GM19467 (cell line): Measurements from ENCODE around the gene DNAH7.
"Not testable (repeated sequence)": the region's sequence is repeated elsewhere in the genome, so short reads cannot be mapped to it uniquely, and the experiment has no call there.

Experiments used
- ATAC-seq: cut with Tn5 transposase; IDR thresholded peaks from one replicate; pipeline ENCODE4 v1.9.1; 2021; ENCODE audit warnings: mild to moderate bottlenecking, moderate library complexity; ENCODE audit not compliant: unreplicated experiment

Gene DNAH7

DNA sequence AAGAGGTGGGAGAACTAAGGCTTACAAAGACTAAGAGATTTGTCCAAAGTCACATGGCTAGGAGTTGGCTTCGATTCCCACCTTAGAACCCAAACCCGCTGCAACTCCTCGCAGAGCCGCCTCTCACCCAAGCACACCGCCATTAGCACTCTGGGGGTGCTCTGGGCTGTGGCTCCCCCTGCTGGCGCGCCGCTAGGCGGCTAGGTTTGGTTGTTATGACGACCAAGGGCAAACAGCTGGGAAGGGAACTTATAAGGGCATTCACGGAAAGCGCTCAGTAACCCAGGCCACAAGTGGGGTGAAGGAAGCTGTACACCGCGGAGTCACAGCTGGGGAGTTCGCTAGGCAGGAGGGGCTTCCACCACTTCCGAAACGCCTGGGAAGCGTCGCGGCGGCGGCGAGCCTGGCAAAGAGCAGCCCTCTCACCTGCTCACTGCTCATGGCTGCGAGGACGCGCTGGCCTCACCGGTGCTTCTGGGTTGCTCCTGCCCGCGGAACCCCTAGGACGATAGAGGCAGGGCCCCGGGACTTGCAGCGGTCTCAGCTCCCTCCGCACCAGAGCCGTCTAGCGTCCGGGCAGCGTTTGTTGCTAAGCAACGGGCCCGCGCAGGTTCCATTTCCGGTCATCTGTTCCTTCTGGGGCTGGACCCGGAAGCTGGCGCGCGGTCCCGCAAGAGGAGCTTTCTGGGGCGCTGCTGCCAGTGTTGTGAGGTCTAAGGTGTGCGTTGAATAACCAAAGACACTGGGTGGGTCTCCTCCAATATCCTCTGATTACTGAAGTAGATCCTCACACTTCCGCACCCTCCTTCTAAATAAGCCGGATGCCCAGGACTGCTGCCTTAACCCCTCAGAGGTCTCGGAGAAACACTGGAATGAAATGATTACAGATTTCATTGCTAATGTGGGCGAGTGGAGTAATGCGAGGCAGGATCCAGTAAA lies at the start of gene DNAH7:
TSS of gene DNAH7 (minus strand) at position 567 of the 939 bp plus-strand sequence. CDS start at position 441, 126 bp downstream.
- ATAC-seq, result peak; percentile 99

DNA sequence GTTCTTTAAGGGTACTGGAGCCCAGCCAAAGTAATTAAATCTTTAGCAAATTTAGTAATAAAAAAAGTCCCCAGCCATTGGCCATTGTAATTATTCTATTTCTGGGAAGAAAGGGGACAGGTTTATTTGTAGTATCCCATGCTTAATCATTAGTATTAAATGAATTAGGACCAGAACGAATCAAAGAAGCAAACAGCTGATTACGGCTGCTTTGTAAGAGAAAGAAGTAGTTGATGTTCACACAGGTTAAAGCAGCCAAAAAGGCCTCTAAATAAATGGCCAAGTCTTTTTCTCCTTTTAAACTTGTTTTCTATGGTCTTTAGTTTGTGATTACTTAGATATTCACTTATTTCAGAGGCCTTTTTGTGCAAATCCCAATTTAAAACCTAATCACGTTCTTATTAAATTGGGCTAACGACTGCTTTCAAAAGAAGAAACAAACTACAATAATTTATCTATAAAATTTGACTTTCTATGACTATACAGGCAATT lies 48.6 kb upstream of the DNAH7 start:
- ATAC-seq, result no peak

DNA sequence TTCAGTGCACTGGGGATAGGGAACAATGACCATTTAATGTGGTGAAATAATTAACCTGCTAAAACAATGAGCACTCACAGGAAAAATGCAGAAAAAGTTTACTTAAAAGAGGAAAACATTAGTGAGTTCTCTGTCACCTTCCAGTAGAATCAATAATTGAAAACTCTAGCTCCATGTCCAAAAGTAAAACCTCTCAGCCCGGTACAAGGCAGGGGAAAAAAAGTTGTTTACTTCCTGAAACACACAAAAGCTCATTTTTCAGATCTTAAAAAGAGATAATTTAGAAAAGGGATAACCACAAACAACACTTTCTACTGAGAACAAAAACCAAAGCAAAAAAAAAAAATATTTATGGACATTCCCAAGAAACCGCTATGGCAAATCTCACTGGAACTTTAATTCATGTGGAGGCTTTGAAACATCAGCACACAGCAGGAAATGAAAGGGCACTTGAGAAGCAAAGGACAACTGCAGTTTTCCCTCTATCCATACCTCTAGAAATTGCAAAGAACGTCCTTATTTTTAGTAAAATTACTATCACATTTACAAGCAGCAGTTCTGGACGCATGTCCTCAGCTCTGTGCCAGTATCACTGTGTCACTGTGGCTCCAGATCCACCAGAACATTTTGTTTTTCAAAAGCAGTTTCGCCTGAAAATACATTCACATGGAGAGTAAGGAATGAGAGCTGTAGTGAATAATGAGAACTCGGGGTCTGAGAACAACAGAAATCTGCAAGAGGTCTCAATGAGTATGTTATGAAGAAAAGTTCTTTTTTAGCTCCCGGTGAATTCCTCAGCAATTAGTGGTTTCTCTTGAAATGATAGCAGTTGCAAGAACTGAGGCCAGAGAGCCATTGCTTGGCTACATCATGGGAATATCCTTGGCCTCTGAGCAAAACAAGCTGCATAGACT lies 44.7 kb upstream of the DNAH7 start:
- no peak for ATAC-seq

DNA sequence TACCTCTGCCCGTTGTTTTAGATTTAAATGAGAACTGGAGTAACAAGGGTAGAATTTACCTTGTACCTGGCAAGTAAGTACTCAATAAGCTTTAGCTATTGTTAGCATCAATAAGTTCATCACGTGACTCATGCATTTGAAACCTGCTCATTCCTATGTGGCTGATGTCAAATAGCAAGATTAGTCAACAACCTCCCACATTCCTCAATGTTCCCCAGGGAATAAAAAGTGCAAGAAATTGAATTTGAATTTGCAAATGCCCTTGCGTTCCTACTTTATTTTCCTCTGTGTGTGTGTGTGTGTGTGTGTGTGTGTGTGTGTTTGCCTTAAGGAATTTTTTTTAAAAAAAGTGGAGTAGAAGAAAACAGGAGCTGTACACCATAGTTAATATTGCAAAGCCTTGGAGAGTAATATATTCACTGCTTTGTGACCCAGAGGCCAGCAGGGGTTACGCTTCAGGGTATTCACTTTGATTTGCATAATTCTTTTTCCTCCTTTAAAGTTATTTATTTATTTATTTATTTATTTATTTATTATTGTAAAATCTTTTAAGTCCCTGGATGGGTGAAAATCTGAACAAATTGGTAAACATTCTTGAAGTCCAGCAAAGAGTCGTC lies 43.9 kb upstream of the DNAH7 start:
- no peak for ATAC-seq

DNA sequence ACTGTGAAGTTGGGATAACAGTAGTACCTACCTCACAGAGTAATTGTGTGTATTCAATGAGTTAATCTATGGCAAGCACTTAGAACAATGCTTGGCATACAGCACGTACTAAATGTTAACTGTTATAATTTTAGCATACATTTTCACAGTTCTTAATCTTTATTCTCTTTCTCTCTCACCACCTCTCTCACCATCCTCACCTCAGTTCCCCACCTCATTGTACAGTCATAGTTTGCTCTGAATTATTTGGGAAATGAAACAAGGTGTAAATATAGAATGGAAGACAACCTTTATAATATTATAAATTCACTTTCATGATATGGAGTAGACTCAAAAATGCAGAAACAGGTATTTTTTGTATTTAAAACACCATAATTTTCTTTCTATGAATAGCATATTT lies 40.0 kb upstream of the DNAH7 start:
- ATAC-seq, result no peak

DNA sequence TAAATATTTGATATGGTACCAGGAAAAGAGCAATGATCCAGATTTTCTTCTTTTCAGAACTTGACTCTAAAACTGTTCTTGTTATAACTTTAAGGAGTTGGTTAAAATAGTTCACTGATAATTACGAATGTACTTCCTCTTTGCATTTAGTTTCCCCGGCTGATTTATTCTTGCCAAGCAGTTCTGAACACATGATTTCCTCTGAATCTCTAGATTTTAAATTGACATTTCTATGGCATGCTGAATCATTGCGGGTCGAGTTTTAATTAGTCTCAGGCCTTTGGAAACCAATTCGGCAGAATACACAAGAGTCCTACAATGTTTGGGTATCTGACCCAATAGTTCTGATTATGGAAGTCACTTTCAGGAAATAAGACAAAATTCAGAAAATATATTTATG lies 37.3 kb upstream of the DNAH7 start:
- ATAC-seq, result no peak

DNA sequence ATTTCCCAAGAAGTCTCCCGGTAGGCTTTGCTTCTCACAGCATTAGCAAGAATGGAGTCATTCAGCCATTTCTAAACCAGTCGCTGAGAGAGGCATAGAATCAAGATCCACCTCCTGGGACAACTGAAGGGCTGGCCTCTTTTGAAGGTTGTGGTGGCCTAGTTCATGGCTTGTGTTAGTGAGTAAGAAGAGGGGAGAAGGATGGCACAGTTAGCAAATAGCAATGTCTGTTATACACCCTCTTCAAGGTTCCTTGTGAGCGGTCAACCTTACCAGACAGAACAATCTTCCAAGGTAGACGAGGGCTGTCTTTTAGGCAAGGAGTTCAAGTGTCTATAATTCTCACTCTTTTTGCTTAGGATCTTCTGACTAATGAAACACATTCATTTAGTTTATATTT lies 35.4 kb upstream of the DNAH7 start:
- ATAC-seq, result no peak

DNA sequence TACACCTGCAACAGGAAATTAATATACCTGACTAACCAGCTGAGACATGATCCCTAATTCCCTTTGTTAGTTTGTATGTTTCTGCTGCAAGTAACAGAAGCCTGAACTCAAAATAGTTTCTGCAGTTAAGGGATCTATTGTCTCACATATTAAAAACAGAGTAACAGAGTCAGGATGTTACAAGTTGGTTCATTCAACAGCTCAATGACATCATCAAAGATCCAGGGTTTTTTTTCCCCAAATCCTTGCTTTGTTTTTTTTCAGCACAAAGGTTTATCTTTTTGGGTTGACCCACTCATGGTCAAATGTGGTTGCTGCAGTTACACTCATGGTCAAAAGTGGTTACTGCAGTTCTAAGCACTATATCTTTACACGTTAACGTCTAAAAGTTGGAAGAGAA lies 35.0 kb upstream of the DNAH7 start:
- no peak for ATAC-seq

DNA sequence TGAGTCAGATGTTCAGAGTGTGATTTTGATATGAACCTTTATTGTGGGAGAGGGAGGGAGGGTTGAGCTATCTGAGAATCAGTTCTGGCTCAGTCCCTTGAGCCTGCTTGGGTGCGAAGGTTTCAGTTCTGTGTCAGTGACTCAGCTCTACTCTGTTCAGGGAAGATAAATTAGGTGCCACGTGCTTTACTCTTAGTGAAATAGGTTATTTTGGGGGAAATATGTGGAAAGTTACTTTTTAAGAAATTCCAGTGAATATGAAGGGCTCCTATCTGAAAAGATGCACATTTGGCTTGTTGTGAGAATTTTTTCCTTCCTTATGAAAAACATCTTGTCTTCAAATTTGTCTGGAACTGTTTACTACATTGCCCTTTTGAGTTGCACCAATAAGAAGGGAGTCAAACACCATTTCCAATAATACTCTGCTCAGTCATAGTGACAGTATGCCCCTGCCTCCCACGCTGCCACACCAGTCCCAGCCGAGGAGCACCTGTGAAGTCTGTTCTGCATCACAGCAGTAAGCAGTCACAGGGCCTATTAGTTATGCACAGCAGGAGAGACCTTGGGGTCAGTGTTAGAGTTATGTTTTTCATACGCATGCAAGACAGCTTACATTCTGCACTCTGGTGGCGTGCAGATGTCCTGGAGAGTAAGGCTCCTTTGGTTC lies 32.8 kb upstream of the DNAH7 start:
- peak; percentile 91 for ATAC-seq

DNA sequence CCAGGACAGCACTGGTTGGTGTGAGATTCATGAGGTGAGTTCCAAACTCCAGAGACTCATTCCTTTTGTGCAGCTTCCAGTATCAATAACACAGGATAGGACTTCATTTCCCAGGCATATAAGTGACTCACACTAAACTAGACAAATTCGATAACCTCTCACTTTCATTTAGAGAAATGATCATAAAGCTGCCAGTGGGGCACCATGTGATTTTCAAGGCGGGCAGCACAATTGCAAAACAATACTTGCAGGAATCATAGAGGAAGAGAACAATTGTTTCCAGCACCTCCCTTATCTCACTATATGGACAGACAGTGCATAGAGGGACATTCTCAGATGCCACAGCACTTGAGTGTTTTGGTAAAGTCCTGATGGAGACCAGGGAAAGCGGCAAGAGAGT lies 31.3 kb upstream of the DNAH7 start:
- no peak for ATAC-seq

DNA sequence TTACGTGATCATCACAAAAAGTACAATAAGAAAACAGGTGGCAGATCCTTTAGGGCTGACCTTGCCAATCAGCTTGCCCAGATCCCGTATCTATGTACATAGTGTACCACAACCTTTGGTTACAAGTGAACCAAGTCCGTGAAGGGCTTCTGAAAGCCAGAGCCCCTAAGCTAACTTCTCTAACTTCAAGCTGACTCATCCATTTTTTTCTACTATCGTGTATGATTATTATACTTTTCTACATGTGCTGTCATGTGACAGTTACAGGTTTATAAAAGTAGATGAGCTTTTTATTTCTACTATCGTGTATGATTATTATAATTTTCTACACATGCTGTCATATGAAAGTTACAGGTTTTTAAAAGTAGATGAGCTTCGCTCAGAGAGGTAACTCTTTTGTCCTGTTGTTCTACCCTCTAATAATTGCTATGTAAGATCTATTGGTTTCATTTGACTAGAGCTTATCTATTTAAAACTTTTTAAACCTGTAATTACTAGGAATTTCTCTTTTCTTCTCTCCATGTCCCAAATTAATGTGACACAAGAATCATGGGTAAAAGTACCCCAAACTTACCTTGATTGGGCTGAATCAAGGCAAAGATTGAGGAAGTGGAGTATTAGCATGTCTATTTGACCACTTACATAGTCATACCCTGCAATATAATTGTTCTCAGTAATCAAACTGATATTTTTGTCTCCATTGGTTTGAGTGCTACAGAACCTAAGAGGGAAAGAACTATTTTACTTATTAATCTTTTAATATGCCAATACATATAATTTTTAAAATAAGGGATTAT lies 29.4 kb upstream of the DNAH7 start:
- ATAC-seq, result no peak

DNA sequence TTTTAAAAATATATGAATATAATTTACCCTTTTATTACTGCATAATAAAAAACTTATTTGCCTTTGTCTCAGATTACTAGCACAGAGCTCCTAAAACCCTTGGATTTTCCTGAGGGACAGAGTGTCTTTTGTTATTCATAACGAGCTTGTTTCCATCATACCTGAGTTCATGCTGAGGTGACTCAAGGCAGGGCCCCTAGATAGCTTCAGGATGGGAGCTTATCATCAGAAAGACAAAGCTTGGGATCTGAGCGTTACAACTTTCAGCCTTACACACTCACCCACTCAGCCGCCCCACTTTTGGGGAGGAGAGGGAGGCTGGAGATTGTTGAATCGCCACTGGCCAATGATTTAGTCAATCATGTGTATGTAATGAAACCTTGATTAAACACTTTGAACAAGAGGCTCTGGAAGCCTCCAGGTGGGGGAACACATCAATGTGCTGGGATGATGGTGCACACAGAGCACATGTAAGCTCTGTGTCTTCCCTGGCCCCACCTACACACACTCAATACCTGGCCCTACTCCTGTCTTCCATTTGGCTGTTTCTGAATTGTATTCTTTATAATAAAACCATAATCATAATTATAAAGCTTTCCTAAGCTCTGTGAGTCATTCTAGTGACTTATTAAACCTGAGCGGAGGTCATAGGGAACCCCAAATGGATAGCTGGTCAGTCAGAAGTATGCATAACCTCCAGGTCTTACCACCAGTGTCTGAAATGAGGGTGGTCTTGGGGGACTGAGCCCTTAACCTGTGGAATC lies 28.5 kb upstream of the DNAH7 start:
- no peak for ATAC-seq

DNA sequence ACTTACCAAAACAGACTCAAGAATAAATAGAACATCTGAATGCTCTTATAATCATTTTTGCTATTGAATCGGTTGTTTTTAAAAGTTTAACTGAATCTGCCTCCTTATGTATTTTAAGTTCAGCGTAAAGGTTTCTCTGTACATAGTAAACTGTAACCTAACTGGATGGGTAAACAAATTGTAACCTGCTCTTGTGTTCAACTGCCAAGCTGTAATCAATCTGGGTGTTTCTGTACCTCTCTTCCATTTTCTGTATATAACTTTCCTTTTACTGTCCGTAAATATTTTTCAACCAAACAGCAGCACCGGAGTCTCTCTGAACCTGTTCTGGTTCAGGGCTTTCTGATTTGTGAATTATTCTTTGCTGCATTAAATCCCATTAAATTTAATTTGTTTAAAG lies 27.6 kb upstream of the DNAH7 start:
- no peak for ATAC-seq

DNA sequence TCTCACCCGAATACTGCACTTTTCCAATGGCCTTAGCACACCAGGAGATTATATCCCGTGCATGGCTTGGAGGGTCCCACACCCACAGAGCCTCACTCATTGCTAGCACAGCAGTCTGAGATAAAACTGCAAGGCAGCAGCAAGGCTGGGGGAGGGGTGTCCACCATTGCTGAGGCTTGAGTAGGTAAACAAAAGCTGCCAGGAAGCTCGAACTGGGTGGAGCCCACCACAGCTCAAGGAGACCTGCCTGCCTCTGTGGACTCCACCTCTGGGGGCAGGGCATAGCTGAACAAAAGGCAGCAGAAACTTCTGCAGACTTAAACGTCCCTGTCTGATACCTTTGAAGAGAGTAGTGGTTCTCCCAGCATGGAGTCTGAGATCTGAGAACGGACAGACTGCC lies 20.8 kb upstream of the DNAH7 start:
- ATAC-seq, result not testable (repeated sequence)

DNA sequence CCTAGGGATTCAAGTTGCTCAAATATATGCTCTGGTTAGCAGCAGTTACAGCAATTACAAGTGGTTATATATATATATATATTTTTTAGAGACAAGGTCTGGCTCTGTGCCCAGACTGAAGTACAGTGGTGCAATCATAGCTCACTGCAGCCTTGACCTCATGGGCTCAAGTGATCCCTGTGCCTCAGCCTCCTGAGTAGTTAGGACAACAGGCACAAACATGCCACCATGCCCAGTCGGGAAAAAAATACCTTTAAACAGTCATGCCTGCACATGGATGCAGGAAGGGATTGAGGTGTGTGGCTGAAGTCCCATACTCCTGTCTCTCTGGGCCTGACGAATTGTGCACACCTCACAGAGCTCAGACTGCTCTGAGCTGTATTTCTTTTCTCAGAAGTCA lies 19.6 kb upstream of the DNAH7 start:
- ATAC-seq, result no peak

DNA sequence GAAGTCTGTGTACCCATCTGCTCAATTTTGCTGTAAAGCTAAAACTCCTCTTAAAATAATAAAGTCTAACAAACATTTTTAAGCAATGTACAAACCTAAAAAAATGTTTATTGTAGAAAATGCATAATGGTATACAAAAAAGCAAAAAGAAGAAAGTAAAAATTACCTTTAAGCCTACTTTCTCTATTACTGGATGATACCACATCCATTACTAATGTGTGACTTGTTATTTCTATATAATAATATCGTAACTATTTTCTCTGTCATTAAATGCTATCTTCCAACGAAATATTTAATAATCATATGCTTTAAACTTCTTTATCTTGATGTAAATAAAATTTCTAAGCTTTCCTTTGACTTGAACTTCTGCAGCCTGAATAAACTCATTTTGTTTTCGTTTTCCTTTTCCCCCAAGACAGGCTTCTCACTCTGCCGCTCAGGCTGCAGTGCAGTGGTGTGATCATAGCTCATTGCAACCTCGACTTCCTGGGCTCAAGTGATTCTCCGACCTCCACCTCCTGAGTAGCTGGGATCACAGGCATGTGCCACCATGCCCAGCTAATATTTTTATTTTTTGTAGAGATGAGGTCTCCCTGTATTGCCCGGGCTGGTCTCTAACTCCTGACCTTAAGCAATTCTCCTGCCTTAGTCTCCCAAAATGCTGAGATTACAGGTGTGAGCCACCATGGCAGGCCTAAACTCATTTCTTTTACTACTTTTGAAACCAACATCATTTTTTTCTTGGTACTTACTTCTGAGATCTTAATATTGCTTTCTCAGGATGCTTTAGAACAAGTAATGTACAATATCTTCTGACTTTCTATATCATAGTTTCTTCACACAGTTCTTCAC lies 18.1 kb upstream of the DNAH7 start:
- ATAC-seq, result peak; percentile 63

DNA sequence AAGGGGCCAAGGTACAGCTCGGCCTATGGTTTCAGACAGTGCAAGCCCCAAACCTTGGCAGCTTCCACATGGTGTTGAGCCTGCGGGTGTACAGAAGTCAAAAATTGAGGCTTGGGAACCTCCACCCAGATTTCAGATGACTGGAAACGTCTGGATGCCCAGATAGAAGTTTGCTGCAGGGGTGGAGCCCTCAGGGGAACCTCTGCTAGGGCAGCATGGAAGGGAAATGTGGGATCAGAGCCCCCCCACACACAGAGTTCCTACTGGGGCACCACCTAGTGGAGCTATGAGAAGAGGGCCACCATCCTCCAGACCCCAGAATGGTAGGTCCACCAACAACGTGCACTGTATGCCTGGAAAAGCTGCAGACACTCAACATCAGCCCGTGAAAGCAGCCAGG lies 15.0 kb upstream of the DNAH7 start:
- no peak for ATAC-seq

DNA sequence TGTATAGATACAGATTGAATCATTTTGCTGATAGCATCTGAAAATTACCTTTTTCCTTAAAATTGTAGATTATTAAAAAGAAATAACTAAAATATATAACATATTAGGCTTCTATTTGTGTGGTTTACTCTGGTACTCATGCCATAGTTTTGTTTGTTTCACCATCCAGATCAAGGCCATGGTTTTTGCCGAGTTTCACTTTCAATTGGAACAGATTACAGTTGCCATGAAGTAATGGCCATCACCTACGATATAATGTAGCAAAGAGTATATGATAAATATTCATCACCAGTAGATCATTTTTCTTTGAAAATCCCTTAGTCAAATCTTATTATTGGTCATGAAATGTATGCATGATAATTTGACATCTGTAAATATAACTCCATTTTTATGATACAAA lies 11.9 kb upstream of the DNAH7 start:
- peak; percentile 46 for ATAC-seq
